ENCODE measurements around the gene MAGEF1.

The MAGEF1 gene

GRCh38 chr3:184725176-184725719, 13.4 kb upstream of the MAGEF1 start:
- H3K36me3 ChIP-seq (ENCODE audit: insufficient read depth, low read length) = no peaks in the 10 kb centered on the region
- H3K27ac ChIP-seq (ENCODE audit: low read depth, low read length, poor library complexity, severe bottlenecking) = no peak overlapping the region
- no peaks in the 10 kb centered on the region for H4K20me1 ChIP-seq (ENCODE audit: insufficient read depth, low read length)
- TF ChIP-seq EZH2 (IDR thresholded peaks at IDR 0.05; ENCODE audit: borderline replicate concordance, low read length) (no peak), CTCF (IDR thresholded peaks at IDR 0.05; ENCODE audit: low read length) (no peak)
- no peak overlapping the region for H3K9ac ChIP-seq (ENCODE audit: low read length)
- no peaks in the 10 kb centered on the region for H3K27me3 ChIP-seq (ENCODE audit: insufficient read depth, low read length)
- no peak overlapping the region for H3K4me2 ChIP-seq (ENCODE audit: low read length)
- H3K79me2 ChIP-seq (ENCODE audit: insufficient read depth, low read length) = no peaks in the 10 kb centered on the region
- no peak overlapping the region for H2AFZ ChIP-seq (ENCODE audit: low read length)
- no peaks in the 10 kb centered on the region for H3K9me2 ChIP-seq (ENCODE audit: low read depth, low read length)
- H3F3A ChIP-seq (ENCODE audit: insufficient read depth, low read length) = no peaks in the 10 kb centered on the region
- no peaks in the 10 kb centered on the region for H3K9me3 ChIP-seq (ENCODE audit: low read length)
- no peaks in the 10 kb centered on the region for H3K4me1 ChIP-seq (ENCODE audit: insufficient read depth, low read length, severe bottlenecking)
- no peak overlapping the region for H3K4me3 ChIP-seq (ENCODE audit: low read depth, low read length, poor library complexity, severe bottlenecking)

- no peak overlapping the region for H3K4me3 ChIP-seq (ENCODE audit: low read depth, low read length, poor library complexity, severe bottlenecking)
- no peak overlapping the region for H3K4me2 ChIP-seq (ENCODE audit: low read length)
- no peak overlapping the region for H3K9ac ChIP-seq (ENCODE audit: low read length)
- no peak overlapping the region for H2AFZ ChIP-seq (ENCODE audit: low read length)
- H3K36me3 ChIP-seq (ENCODE audit: insufficient read depth, low read length) = no peaks in the 10 kb centered on the region
- H3K79me2 ChIP-seq (ENCODE audit: insufficient read depth, low read length) = no peaks in the 10 kb centered on the region
- H3K4me1 ChIP-seq (ENCODE audit: insufficient read depth, low read length, severe bottlenecking) = no peaks in the 10 kb centered on the region
- H3K9me2 ChIP-seq (ENCODE audit: low read depth, low read length) = no peaks in the 10 kb centered on the region
- H3F3A ChIP-seq (ENCODE audit: insufficient read depth, low read length) = no peaks in the 10 kb centered on the region
- H4K20me1 ChIP-seq (ENCODE audit: insufficient read depth, low read length) = no peaks in the 10 kb centered on the region
- TF ChIP-seq CTCF (IDR thresholded peaks at IDR 0.05; ENCODE audit: low read length) = no peak
- H3K27me3 ChIP-seq (ENCODE audit: insufficient read depth, low read length) = no peaks in the 10 kb centered on the region
- no peaks in the 10 kb centered on the region for H3K9me3 ChIP-seq (ENCODE audit: low read length)
- H3K27ac ChIP-seq (ENCODE audit: low read depth, low read length, poor library complexity, severe bottlenecking) = no peak overlapping the region
Observed at GRCh38 chr3:184724699-184725098, 12.8 kb upstream of the MAGEF1 start.

- H3K9ac ChIP-seq (ENCODE audit: low read length) = no peak overlapping the region
- TF ChIP-seq EZH2 (IDR thresholded peaks at IDR 0.05; ENCODE audit: borderline replicate concordance, low read length) (no peak), CTCF (IDR thresholded peaks at IDR 0.05; ENCODE audit: low read length) (no peak)
- H2AFZ ChIP-seq (ENCODE audit: low read length) = no peak overlapping the region
- no peak overlapping the region for H3K4me3 ChIP-seq (ENCODE audit: low read depth, low read length, poor library complexity, severe bottlenecking)
- H3K9me3 ChIP-seq (ENCODE audit: low read length) = no peaks in the 10 kb centered on the region
- H3K36me3 ChIP-seq (ENCODE audit: insufficient read depth, low read length) = no peaks in the 10 kb centered on the region
- H3K4me2 ChIP-seq (ENCODE audit: low read length) = no peak overlapping the region
- no peaks in the 10 kb centered on the region for H4K20me1 ChIP-seq (ENCODE audit: insufficient read depth, low read length)
- H3F3A ChIP-seq (ENCODE audit: insufficient read depth, low read length) = no peaks in the 10 kb centered on the region
- no peaks in the 10 kb centered on the region for H3K4me1 ChIP-seq (ENCODE audit: insufficient read depth, low read length, severe bottlenecking)
- H3K27me3 ChIP-seq (ENCODE audit: insufficient read depth, low read length) = 0 out of 2 replicates have a peak, but pooled peaks cover 4% of the 10 kb centered on the region
- H3K27ac ChIP-seq (ENCODE audit: low read depth, low read length, poor library complexity, severe bottlenecking) = no peak overlapping the region
- no peaks in the 10 kb centered on the region for H3K9me2 ChIP-seq (ENCODE audit: low read depth, low read length)
- H3K79me2 ChIP-seq (ENCODE audit: insufficient read depth, low read length) = no peaks in the 10 kb centered on the region
Observed at GRCh38 chr3:184719709-184720108, 7.8 kb upstream of the MAGEF1 start.

Data from OCI-LY1 (cell line).